NCI-H82 (cell line): ENCODE measurements around the gene SPRED3.
"Not testable (repeated sequence)": the region's sequence is repeated elsewhere in the genome, so short reads cannot be mapped to it uniquely, and the experiment has no call there.

Source experiments
- DNase-seq: peaks from one replicate; lab custom pipeline; 2025; lab: John Stamatoyannopoulos, UW

The SPRED3 gene, protein sequence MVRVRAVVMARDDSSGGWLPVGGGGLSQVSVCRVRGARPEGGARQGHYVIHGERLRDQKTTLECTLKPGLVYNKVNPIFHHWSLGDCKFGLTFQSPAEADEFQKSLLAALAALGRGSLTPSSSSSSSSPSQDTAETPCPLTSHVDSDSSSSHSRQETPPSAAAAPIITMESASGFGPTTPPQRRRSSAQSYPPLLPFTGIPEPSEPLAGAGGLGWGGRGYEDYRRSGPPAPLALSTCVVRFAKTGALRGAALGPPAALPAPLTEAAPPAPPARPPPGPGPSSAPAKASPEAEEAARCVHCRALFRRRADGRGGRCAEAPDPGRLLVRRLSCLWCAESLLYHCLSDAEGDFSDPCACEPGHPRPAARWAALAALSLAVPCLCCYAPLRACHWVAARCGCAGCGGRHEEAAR

GRCh38 chr19:38388349-38389100 lies at the start of gene SPRED3:
Gene SPRED3 (plus strand): TSS chr19:38388697. CDS start chr19:38390303, 1,606 bp downstream.
- DNase-seq: peak; percentile 88

DNA sequence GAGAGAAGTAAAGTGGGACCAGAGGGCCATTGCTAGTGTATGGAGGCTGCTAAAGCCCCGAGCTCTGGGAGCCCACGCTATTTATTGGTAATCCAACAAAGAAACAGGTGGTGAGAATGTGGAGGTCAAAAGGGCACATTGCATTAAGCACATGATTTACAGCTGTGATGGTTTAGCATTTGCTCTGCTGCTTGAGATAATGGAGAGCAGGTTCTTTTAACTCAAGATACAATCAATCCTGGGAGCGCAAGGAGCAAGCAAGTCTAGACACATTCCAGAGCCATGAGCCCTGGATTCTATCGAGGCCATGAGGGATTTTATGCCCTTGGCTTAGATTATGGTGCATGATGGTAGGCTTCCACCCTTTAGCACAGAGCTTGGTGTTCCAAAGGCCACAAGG lies 49.5 kb upstream of the SPRED3 start:
- DNase-seq: peak; percentile 85

DNA sequence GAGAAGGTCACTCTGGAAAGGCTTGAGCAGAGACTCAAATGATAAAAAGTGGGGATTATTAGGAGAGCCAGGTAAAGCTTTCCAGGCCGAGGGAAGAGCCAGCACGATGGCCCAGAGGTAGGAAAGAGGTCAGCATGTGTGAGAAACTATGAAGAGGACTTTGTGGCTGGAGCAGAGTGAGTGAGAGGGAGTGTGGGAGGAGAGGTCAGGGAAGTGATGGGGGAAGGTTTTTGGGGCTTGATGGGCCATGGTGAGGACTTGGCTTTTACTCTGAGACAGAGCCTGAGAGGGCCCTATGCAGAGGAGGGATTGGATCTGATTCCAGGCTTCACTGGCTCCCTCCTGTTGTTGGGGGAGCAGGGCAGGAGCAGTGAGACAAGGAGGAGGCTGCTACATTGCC lies 47.6 kb upstream of the SPRED3 start:
- no peak for DNase-seq

GRCh38 chr19:38346837-38347236 lies 41.7 kb upstream of the SPRED3 start:
- no peak for DNase-seq

- no peak for DNase-seq
These were observed 37.6 kb upstream of the SPRED3 start for GRCh38 chr19:38350883-38351282.

DNA sequence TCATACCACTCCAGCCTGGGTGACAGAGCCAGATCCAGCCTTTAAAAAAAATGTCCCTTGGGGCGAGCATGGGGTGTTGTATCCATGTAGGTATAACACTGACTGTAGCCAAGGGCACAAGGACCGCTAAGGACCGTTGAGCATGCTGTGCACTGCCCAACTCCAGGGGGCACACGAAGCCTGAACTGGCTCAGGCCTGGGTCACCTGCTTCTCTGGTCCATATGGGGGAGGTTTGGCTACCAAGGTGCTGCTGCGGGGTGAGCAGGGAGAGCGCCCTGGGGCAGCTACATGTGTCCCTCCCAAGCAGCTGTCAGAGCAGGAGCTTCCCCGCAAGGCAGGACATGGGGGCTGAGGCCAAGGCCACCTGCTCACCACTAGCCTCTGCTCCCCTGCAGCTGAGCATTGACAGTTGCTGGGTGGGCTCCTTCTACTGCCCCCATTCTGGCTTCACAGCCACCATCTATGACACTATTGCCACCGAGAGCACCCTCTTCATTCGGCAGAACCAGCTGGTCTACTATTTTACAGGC lies 36.6 kb upstream of the SPRED3 start:
- peak; percentile 26 for DNase-seq

GRCh38 chr19:38352611-38353010 lies 35.9 kb upstream of the SPRED3 start:
- DNase-seq: peak; percentile 45

DNA sequence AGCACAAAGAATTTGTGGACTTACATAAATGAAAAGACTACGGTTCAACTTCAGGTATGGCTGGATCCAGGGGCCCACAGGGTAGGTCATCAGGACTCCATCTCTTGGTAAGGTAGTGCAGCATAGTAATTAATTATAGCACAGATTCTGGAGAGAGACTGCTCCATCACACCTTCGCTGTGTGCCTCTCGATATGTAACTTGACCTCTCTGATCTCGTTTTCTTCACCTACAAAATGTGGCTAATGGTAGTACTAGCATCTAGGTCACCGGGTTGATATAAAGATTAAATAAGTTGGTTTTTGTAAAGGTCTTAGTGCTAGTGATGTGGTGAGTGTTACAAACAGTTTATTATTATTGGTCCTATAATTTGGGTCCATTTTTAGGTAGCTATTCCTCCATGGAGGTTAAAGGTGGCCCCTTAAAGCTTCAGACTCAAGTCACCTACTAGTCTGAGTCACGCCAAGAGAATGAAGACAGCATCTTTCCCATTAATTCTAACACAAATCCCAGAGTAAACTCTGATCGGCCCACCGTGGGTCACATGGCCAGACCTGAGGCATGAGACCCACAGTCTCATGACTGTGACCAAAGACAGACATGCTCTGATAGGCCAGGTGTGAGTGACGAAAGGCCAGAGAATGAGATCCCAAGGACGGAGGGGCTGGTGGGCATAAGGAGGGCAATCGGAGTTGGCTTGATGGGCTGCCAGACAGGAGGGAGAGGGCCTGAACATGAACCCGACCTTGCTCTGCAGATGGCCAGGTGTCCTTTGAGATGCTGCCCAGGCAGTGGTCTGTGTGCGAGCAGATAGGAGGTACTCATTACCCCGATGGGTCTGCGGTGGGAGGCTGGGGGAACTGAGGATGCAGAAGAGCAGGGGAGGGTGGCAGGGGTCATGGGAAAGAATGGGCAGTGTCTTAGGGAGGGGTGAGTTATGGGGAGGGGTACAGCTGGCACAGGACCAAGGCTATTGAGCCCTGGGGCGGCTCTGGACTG lies 32.5 kb upstream of the SPRED3 start:
- no peak for DNase-seq

DNA sequence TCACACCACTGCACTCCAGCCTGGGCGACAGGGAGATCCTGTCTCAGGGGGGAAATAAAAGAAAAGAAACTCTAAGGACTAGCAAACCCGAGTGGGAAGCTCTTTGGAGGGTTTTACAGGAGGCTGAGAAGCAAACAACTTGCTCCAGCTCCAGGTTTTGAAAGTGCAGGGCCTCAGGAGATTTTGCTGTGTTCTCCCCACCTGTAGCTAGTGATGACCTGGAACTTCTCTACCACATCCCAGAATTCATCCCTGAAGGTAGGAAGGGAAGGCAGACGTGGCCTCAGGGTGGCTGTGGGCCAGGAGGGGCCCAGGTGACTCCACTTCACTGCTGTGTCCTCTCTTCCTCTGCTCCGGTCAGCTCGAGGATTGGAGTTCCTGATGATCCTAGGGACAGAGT lies 30.4 kb upstream of the SPRED3 start:
- DNase-seq: no peak

GRCh38 chr19:38359242-38360021 lies 29.1 kb upstream of the SPRED3 start:
- no peak for DNase-seq

DNA sequence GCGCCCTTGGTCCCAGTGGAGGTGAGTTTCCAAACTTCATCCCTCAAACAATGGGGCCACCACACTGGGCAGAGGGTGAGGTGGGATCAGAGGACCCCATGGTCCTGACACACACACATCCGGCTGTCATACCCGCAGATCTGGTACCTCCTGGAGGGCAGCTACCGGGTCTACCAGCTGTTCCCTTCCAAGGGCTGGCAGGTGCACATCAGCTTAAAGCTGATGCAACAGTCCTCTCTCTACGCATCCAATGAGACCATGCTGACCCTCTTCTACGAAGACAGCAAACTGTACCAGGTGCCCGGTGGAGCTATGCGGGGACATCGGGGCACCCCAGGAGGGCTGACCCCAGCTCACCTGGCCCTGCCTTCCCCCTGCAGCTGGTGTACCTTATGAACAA lies 28.1 kb upstream of the SPRED3 start:
- DNase-seq: peak; percentile 38

- no peak for DNase-seq
These were observed 27.5 kb upstream of the SPRED3 start for GRCh38 chr19:38360839-38361631.

- peak; percentile 96 for DNase-seq
These were observed 26.8 kb upstream of the SPRED3 start for GRCh38 chr19:38361633-38362075.

- peak; percentile 92 for DNase-seq
These were observed 26.2 kb upstream of the SPRED3 start for GRCh38 chr19:38362076-38362945.

DNA sequence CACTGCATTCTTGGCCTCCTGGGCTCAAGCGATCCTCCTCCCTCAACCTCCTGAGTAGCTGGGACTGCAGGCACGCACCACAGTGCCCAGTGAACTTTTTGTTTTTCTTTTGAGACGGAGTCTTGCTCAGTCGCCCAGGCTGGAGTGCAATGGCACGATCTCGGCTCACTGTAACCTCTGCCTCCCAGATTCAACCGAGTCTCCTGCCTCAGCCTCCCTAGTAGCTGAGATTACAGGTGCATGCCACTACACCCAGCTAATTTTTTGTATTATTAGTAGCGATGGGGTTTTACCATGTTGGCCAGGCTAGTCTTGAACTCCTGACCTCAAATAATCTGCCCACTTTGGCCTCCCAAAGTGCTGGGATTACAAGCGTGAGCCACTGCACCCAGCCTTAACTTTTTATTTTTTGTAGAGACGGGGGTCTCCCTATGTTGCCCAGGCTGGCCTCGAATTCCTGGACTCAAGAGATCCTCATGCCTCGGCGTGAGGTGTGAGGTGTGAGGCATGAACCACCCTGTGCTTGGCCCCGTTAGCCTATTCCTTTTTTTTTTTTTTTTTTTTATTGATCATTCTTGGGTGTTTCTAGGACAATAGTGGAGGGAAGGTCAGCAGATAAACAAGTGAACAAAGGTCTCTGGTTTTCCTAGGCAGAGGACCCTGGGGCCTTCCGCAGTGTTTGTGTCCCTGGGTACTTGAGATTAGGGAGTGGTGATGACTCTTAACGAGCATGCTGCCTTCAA lies 25.4 kb upstream of the SPRED3 start:
- not testable (repeated sequence) for DNase-seq

- DNase-seq: no peak
These were observed 21.5 kb upstream of the SPRED3 start for GRCh38 chr19:38367041-38367440.

GRCh38 chr19:38369584-38369983 lies 18.9 kb upstream of the SPRED3 start:
- no peak for DNase-seq

DNA sequence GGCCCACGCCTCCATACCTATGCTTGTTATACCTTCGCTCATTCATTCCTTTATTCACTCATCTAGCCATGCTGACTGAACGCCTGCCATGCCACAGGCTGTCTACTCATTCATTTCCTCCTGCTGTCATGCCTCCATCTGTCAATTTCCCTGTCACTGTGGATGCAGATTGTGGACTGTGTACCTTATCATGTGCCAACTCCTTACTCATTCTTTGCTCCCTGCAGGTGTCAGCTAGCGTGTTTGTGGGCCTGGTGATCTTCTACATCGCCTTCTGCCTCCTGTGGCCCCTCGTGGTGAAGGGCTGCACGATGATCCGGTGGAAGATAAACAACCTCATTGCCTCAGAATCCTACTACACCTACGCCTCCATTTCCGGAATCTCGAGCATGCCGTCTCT lies 18.2 kb upstream of the SPRED3 start:
- peak; percentile 29 for DNase-seq
